Fibroblast of pulmonary artery (primary cell): ENCODE measurements around the gene PACS2.

Source experiments
- DNase-seq: peaks from one replicate; pipeline ENCODE4 v3.0.0-alpha.2; 2010; ENCODE audit warnings: low read depth
- H3K4me3 ChIP-seq: replicated peaks from 2 replicates; pipeline ENCODE4 v1.5.1; 2011; ENCODE audit warnings: low read depth, mild to moderate bottlenecking, control low read depth, low read length, moderate library complexity
- CTCF ChIP-seq: IDR thresholded peaks from 2 replicates; pipeline ENCODE4 v1.5.1; 2011; ENCODE audit warnings: mild to moderate bottlenecking, control low read depth, low read length, inconsistent platforms; ENCODE audit errors: missing control alignments

PACS2 gene

GRCh38 chr14:105391541-105391940 is 77.0 kb downstream of the PACS2 start:
- H3K4me3 ChIP-seq, result no peak overlapping the region
- DNase-seq, result no peak
- no peak for TF ChIP-seq CTCF

- no peak for TF ChIP-seq CTCF
- H3K4me3 ChIP-seq, result no peak overlapping the region
- DNase-seq, result no peak
Observed at GRCh38 chr14:105392131-105393090, 77.9 kb downstream of the PACS2 start.

GRCh38 chr14:105393151-105393550 is 78.6 kb downstream of the PACS2 start:
- TF ChIP-seq CTCF, result no peak
- DNase-seq, result no peak
- H3K4me3 ChIP-seq, result no peak overlapping the region

GRCh38 chr14:105394714-105395537 is 80.4 kb downstream of the PACS2 start:
- H3K4me3 ChIP-seq, result no peak overlapping the region
- no peak for TF ChIP-seq CTCF
- no peak for DNase-seq

GRCh38 chr14:105395538-105395854 is 80.9 kb downstream of the PACS2 start:
- no peak overlapping the region for H3K4me3 ChIP-seq
- TF ChIP-seq CTCF, result no peak
- no peak for DNase-seq

GRCh38 chr14:105397350-105397931 is 82.9 kb downstream of the PACS2 start:
- DNase-seq, result no peak
- no peak for TF ChIP-seq CTCF
- no peak overlapping the region for H3K4me3 ChIP-seq
